HEK293 (cell line): ENCODE results near the gene COL25A1.

Experiments used
- CTCF ChIA-PET: fragments of 350-600 bp; formaldehyde crosslinking; extraction: SDS; loops from one replicate; lab custom pipeline; 2021; ENCODE audit warnings: antibody characterized with exemption; lab: Yijun Ruan, JAX
- POLR2A ChIA-PET: fragments of 300-600 bp; formaldehyde crosslinking; extraction: SDS; loops from one replicate; lab custom pipeline; 2020; ENCODE audit warnings: antibody characterized with exemption, inconsistent platforms; lab: Yijun Ruan, JAX
- H3K27ac ChIP-seq: fragments of 200-500 bp; sonication (Bioruptor generic); 2 replicates; pipeline ENCODE4 v1.5.1; 2014; ENCODE audit warnings: low read depth, low read length, control low read depth, inconsistent platforms; ENCODE audit errors: extremely low read depth
- H3K36me3 ChIP-seq, 2 experiments: fragments of 200-500 bp in 1 of 2; sonication (Bioruptor generic) in 1 of 2; 1 replicate in 1 of 2; 2 replicates in 1 of 2; pipeline ENCODE4 v1.5.1; 2014 to 2017; ENCODE audit warnings: inconsistent platforms in 2 of 2, low read length in 2 of 2; ENCODE audit not compliant: control insufficient read depth in 2 of 2, insufficient read depth in 1 of 2
- H3K4me1 ChIP-seq: fragments of 200-500 bp; sonication (Bioruptor generic); 2 replicates; pipeline ENCODE4 v1.5.1; 2014; ENCODE audit warnings: mild to moderate bottlenecking, low read length, inconsistent platforms; ENCODE audit not compliant: control insufficient read depth, insufficient read depth
- H3K4me3 ChIP-seq: 2 replicates; pipeline ENCODE4 v1.5.1; 2011; ENCODE audit warnings: low read depth, mild to moderate bottlenecking, control low read depth, low read length, moderate library complexity
- H3K9me3 ChIP-seq: fragments of 200-500 bp; sonication (Bioruptor generic); 2 replicates; pipeline ENCODE4 v1.5.1; 2014; ENCODE audit warnings: low read depth, low read length, inconsistent platforms; ENCODE audit not compliant: control insufficient read depth, insufficient read depth
- SCRT2 ChIP-seq: fragments of 450-650 bp; formaldehyde crosslinking; IDR thresholded peaks from 2 replicates; pipeline ENCODE4 v1.5.1; 2016; ENCODE audit warnings: missing biosample characterization, missing genetic modification characterization
- YY1 ChIP-seq: fragments of 450-650 bp; formaldehyde crosslinking; IDR thresholded peaks from 2 replicates; pipeline ENCODE4 v1.5.1; 2018; ENCODE audit warnings: missing biosample characterization, missing genetic modification characterization
- ZNF114 ChIP-seq: fragments of 450-650 bp; formaldehyde crosslinking; IDR thresholded peaks from 2 replicates; pipeline ENCODE4 v1.5.0; 2017; ENCODE audit warnings: missing biosample characterization, missing genetic modification characterization
- ZNF121 ChIP-seq: fragments of 450-650 bp; formaldehyde crosslinking; IDR thresholded peaks from 2 replicates; pipeline ENCODE4 v1.5.1; 2016; ENCODE audit warnings: missing biosample characterization, missing genetic modification characterization
- ZNF155 ChIP-seq: fragments of 450-650 bp; formaldehyde crosslinking; IDR thresholded peaks from 2 replicates; pipeline ENCODE4 v1.5.1; 2016; ENCODE audit warnings: missing biosample characterization, missing genetic modification characterization
- ZNF157 ChIP-seq: fragments of 450-650 bp; formaldehyde crosslinking; IDR thresholded peaks from 2 replicates; pipeline ENCODE4 v1.5.1; 2016; ENCODE audit warnings: missing biosample characterization, missing genetic modification characterization
- ZNF214 ChIP-seq: fragments of 450-650 bp; formaldehyde crosslinking; IDR thresholded peaks from 2 replicates; pipeline ENCODE4 v1.5.1; 2017; ENCODE audit warnings: missing biosample characterization, mild to moderate bottlenecking, missing genetic modification characterization, borderline replicate concordance
- ZNF24 ChIP-seq: fragments of 450-650 bp; formaldehyde crosslinking; IDR thresholded peaks from 2 replicates; pipeline ENCODE4 v1.5.1; 2016; ENCODE audit warnings: missing biosample characterization, missing genetic modification characterization
- ZNF341 ChIP-seq: fragments of 450-650 bp; formaldehyde crosslinking; IDR thresholded peaks from 2 replicates; pipeline ENCODE4; 2016; ENCODE audit warnings: low read depth, missing biosample characterization, missing genetic modification characterization
- ZNF521 ChIP-seq: fragments of 450-650 bp; formaldehyde crosslinking; IDR thresholded peaks from 2 replicates; pipeline ENCODE4 v1.5.1; 2017; ENCODE audit warnings: missing biosample characterization, mild to moderate bottlenecking, missing genetic modification characterization
- ZNF561 ChIP-seq: fragments of 450-650 bp; IDR thresholded peaks from 2 replicates; pipeline ENCODE4 v1.5.1; 2018; ENCODE audit warnings: missing biosample characterization, missing genetic modification characterization, borderline replicate concordance
- ZNF610 ChIP-seq: fragments of 450-650 bp; formaldehyde crosslinking; IDR thresholded peaks from 2 replicates; pipeline ENCODE4 v1.5.1; 2016; ENCODE audit warnings: missing biosample characterization, missing genetic modification characterization, borderline replicate concordance
- ZNF658 ChIP-seq: fragments of 450-650 bp; formaldehyde crosslinking; IDR thresholded peaks from 2 replicates; pipeline ENCODE4; 2016; ENCODE audit warnings: missing biosample characterization, missing genetic modification characterization
- ZNF791 ChIP-seq: fragments of 450-650 bp; formaldehyde crosslinking; IDR thresholded peaks from 2 replicates; pipeline ENCODE4 v1.5.1; 2016; ENCODE audit warnings: missing biosample characterization, missing genetic modification characterization
- TF ChIP-seq, protein P1 (sequence below): fragments of 450-650 bp; formaldehyde crosslinking; IDR thresholded peaks from 2 replicates; pipeline ENCODE4 v1.5.1; 2017; ENCODE audit warnings: missing biosample characterization, missing genetic modification characterization
- TF ChIP-seq, protein P2 (sequence below): fragments of 450-650 bp; formaldehyde crosslinking; conservative IDR thresholded peaks from 2 replicates; pipeline ENCODE4 v1.5.1; 2016; ENCODE audit warnings: low read depth, missing biosample characterization, missing genetic modification characterization
- TF ChIP-seq, protein P3 (sequence below): fragments of 450-650 bp; formaldehyde crosslinking; IDR thresholded peaks from 2 replicates; pipeline ENCODE4 v1.5.1; 2016; ENCODE audit warnings: missing biosample characterization, missing genetic modification characterization, borderline replicate concordance
- TF ChIP-seq, protein P4 (sequence below): fragments of 450-650 bp; formaldehyde crosslinking; IDR thresholded peaks from 2 replicates; pipeline ENCODE4 v1.5.1; 2016; ENCODE audit warnings: missing biosample characterization, missing genetic modification characterization, low read depth

COL25A1 gene

DNA sequence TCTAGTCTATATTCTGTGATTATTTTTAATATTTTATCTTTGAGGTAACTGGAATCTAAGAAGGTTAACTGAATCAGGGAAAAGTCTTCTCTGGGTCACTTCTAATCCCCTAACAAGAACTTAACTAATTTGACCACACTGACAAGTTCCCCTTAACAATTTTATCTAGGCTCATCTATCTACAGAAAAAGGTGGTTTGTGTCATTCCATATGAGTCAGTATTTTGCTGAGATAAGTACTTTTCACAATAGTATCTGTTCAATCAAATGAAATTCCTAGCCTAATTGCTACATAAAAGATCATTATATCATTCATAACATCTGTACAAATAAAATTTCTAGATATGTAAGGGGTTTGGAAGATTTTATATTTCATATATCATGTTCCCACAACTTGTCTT lies 45.6 kb downstream of the COL25A1 start:
- H3K9me3 ChIP-seq = no peaks in the 10 kb centered on the region
- H3K4me3 ChIP-seq = no peak overlapping the region
- POLR2A ChIA-PET = no interaction called here
- TF ChIP-seq, protein P1, sequence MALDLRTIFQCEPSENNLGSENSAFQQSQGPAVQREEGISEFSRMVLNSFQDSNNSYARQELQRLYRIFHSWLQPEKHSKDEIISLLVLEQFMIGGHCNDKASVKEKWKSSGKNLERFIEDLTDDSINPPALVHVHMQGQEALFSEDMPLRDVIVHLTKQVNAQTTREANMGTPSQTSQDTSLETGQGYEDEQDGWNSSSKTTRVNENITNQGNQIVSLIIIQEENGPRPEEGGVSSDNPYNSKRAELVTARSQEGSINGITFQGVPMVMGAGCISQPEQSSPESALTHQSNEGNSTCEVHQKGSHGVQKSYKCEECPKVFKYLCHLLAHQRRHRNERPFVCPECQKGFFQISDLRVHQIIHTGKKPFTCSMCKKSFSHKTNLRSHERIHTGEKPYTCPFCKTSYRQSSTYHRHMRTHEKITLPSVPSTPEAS (tag by site-specific recombination) = no peak
- TF ChIP-seq ZNF157 (tag by site-specific recombination) (no peak), ZNF214 (tag by site-specific recombination) (no peak), ZNF521 (tag by site-specific recombination) (no peak), SCRT2 (tag by site-specific recombination) (no peak), ZNF24 (tag by site-specific recombination) (no peak), ZNF341 (no peak), ZNF121 (tag by site-specific recombination) (no peak), ZNF658 (tag by site-specific recombination) (no peak), ZNF791 (tag by site-specific recombination) (no peak), ZNF561 (no peak), ZNF114 (no peak), ZNF155 (tag by site-specific recombination) (no peak), YY1 (tag by site-specific recombination) (no peak), ZNF610 (tag by site-specific recombination) (no peak)
- TF ChIP-seq, protein P2, sequence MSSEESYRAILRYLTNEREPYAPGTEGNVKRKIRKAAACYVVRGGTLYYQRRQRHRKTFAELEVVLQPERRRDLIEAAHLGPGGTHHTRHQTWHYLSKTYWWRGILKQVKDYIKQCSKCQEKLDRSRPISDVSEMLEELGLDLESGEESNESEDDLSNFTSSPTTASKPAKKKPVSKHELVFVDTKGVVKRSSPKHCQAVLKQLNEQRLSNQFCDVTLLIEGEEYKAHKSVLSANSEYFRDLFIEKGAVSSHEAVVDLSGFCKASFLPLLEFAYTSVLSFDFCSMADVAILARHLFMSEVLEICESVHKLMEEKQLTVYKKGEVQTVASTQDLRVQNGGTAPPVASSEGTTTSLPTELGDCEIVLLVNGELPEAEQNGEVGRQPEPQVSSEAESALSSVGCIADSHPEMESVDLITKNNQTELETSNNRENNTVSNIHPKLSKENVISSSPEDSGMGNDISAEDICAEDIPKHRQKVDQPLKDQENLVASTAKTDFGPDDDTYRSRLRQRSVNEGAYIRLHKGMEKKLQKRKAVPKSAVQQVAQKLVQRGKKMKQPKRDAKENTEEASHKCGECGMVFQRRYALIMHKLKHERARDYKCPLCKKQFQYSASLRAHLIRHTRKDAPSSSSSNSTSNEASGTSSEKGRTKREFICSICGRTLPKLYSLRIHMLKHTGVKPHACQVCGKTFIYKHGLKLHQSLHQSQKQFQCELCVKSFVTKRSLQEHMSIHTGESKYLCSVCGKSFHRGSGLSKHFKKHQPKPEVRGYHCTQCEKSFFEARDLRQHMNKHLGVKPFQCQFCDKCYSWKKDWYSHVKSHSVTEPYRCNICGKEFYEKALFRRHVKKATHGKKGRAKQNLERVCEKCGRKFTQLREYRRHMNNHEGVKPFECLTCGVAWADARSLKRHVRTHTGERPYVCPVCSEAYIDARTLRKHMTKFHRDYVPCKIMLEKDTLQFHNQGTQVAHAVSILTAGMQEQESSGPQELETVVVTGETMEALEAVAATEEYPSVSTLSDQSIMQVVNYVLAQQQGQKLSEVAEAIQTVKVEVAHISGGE = no peak
- TF ChIP-seq, protein P3, sequence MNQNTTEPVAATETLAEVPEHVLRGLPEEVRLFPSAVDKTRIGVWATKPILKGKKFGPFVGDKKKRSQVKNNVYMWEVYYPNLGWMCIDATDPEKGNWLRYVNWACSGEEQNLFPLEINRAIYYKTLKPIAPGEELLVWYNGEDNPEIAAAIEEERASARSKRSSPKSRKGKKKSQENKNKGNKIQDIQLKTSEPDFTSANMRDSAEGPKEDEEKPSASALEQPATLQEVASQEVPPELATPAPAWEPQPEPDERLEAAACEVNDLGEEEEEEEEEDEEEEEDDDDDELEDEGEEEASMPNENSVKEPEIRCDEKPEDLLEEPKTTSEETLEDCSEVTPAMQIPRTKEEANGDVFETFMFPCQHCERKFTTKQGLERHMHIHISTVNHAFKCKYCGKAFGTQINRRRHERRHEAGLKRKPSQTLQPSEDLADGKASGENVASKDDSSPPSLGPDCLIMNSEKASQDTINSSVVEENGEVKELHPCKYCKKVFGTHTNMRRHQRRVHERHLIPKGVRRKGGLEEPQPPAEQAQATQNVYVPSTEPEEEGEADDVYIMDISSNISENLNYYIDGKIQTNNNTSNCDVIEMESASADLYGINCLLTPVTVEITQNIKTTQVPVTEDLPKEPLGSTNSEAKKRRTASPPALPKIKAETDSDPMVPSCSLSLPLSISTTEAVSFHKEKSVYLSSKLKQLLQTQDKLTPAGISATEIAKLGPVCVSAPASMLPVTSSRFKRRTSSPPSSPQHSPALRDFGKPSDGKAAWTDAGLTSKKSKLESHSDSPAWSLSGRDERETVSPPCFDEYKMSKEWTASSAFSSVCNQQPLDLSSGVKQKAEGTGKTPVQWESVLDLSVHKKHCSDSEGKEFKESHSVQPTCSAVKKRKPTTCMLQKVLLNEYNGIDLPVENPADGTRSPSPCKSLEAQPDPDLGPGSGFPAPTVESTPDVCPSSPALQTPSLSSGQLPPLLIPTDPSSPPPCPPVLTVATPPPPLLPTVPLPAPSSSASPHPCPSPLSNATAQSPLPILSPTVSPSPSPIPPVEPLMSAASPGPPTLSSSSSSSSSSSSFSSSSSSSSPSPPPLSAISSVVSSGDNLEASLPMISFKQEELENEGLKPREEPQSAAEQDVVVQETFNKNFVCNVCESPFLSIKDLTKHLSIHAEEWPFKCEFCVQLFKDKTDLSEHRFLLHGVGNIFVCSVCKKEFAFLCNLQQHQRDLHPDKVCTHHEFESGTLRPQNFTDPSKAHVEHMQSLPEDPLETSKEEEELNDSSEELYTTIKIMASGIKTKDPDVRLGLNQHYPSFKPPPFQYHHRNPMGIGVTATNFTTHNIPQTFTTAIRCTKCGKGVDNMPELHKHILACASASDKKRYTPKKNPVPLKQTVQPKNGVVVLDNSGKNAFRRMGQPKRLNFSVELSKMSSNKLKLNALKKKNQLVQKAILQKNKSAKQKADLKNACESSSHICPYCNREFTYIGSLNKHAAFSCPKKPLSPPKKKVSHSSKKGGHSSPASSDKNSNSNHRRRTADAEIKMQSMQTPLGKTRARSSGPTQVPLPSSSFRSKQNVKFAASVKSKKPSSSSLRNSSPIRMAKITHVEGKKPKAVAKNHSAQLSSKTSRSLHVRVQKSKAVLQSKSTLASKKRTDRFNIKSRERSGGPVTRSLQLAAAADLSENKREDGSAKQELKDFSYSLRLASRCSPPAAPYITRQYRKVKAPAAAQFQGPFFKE (tag by site-specific recombination) = no peak
- TF ChIP-seq, protein P4, sequence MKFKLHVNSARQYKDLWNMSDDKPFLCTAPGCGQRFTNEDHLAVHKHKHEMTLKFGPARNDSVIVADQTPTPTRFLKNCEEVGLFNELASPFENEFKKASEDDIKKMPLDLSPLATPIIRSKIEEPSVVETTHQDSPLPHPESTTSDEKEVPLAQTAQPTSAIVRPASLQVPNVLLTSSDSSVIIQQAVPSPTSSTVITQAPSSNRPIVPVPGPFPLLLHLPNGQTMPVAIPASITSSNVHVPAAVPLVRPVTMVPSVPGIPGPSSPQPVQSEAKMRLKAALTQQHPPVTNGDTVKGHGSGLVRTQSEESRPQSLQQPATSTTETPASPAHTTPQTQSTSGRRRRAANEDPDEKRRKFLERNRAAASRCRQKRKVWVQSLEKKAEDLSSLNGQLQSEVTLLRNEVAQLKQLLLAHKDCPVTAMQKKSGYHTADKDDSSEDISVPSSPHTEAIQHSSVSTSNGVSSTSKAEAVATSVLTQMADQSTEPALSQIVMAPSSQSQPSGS (tag by site-specific recombination) = no peak
- TF ChIP-seq, all 188 proteins: peak for 0
- Histone ChIP-seq H3K4me1 (no peaks in the 10 kb centered on the region), H3K27ac (no peak overlapping the region), H3K36me3 (no peaks in the 10 kb centered on the region; a peak in 1 of 3 replicates)
- CTCF ChIA-PET = no interaction called here
